Measurements from ENCODE around the gene LRRC26.
A peak's percentile ranks its signal among the peaks of the same experiment; 100 is the strongest.

LRRC26 gene

DNA sequence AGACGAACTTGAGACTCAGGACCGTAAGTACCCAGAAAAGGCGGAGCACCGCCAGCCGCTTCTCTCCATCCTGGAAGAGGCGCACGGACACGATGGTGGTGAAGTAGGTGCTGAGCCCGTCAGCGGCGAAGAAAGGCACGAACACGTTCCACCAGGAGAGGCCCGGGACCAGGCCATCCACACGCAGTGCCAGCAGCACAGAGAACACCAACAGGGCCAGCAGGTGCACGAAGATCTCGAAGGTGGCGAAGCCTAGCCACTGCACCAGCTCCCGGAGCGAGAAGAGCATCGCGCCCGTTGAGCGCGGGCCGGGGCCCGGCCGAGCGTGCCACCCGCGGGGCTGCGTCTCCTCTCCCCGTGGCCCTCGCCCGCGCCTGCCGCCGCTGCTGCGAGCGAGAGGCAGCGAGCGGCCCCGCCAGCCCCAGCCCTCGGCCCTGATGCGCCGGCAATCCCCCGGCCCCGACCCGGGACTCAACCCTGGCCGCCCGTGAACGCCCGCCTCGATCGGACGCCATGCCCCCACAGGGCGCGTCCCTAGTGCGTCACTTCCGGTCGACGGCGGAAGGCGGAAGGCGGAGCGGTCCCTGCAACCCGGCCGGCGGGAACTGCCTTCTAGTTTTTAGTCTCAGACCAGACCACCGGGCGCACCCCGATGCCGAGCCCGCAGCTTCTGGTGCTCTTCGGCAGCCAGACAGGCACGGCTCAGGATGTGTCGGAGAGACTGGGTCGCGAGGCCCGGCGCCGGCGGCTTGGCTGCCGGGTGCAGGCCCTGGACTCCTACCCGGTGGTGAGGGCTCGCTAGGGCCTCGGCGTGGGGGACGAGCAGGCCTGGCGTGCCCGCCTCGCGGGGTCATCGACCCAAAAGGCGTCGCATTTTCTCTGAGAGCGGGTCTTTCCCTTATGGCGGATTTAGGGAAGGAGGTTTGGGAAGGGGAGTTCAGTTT is 35.5 kb upstream of the LRRC26 start, which contains the start of the genes NDOR1 and TMEM203:
NDOR1 (plus strand) TSS at position 575 of the 944 bp plus-strand sequence; CDS start at position 653, 78 bp downstream.
TMEM203 (minus strand) TSS at position 523 of the 944 bp plus-strand sequence; CDS start at position 289, 234 bp downstream.
- peak; percentile 94 to 96 for DNase-seq
- TF ChIP-seq GATA1 (IDR thresholded peaks at IDR 0.05; ENCODE audit: low read depth, low read length) (no peak), POLR2A (IDR thresholded peaks at IDR 0.05; ENCODE audit: low read length) (peak; percentile 87)

DNA sequence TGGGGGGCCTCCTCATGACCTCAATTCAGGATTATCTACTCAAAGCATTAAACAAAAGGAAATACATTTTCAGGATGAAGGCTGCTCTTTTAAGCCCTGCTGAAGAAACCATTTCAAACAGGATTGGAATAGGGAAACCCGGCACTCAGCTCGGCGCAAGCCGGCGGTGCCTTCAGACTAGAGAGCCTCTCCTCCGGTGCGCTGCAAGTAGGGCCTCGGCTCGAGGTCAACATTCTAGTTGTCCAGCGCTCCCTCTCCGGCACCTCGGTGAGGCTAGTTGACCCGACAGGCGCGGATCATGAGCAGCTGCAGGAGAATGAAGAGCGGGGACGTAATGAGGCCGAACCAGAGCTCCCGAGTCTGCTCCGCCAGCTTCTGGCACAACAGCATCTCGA is 34.9 kb upstream of the LRRC26 start:
- DNase-seq = no peak
- no peak for TF ChIP-seq GATA1 (IDR thresholded peaks at IDR 0.05; ENCODE audit: low read depth, low read length)
- no peak for TF ChIP-seq POLR2A (IDR thresholded peaks at IDR 0.05; ENCODE audit: low read length)

GRCh38 chr9:137202966-137203365 is 33.1 kb upstream of the LRRC26 start:
- DNase-seq = peak in 1 of 2 experiments; percentile 45
- no peak for TF ChIP-seq GATA1 (IDR thresholded peaks at IDR 0.05; ENCODE audit: low read depth, low read length)

GRCh38 chr9:137201205-137201868 is 31.5 kb upstream of the LRRC26 start:
- DNase-seq = no peak
- TF ChIP-seq POLR2A (IDR thresholded peaks at IDR 0.05; ENCODE audit: low read length) (no peak), GATA1 (IDR thresholded peaks at IDR 0.05; ENCODE audit: low read depth, low read length) (no peak)

DNA sequence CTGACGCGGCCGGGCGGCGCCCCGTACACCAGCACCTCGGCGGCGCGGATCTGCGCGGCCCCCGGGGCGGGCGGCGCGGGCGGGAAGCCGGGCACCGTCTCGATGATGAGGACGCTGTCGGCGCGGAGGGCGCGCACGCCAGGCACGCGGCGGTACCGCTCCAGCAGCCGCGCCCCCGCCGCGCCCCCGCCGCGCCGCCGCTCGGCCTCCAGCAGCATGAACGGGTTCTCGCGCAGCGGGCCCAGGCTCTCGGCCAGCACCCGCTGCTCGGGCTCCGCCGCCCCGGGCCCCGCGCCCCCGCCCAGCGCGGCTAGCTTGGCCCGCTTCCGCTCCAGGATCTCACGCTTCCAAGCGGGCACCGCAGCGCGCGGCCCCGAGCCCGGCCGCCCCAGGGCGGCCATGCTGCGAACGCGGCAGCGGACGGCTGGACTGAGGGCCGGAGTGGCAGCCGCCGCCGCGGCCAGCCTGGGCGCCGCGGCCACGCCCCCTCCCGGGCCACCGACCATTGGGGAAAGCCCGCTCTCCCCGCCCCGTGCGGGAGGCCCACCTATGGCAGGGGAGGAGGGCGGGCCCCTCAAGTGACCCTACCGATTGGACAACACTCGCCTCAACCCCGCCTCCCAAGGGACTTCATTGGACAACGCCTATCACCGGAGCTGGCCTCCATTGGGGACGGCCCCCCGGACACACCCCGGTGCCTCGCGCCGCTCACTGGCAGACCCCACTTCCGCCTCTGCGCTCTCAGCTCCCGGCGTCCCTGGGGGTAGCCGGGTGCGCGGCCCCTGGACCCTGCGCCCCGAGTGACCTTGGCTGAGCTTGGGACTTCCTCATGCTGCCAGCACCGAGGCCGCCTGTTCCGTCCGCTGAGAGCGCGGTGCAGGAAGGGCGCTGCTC is 30.7 kb upstream of the LRRC26 start, which contains the start of gene TPRN:
TPRN (minus strand) TSS at position 431 of the 894 bp plus-strand sequence; CDS start at position 401, 30 bp downstream.
- peak; percentile 99 for DNase-seq
- TF ChIP-seq POLR2A (IDR thresholded peaks at IDR 0.05; ENCODE audit: low read length) (peak; percentile 90), GATA1 (IDR thresholded peaks at IDR 0.05; ENCODE audit: low read depth, low read length) (no peak)

GRCh38 chr9:137199411-137200121 is 29.7 kb upstream of the LRRC26 start:
- no peak for DNase-seq
- TF ChIP-seq POLR2A (IDR thresholded peaks at IDR 0.05; ENCODE audit: low read length) (no peak), GATA1 (IDR thresholded peaks at IDR 0.05; ENCODE audit: low read depth, low read length) (no peak)

DNA sequence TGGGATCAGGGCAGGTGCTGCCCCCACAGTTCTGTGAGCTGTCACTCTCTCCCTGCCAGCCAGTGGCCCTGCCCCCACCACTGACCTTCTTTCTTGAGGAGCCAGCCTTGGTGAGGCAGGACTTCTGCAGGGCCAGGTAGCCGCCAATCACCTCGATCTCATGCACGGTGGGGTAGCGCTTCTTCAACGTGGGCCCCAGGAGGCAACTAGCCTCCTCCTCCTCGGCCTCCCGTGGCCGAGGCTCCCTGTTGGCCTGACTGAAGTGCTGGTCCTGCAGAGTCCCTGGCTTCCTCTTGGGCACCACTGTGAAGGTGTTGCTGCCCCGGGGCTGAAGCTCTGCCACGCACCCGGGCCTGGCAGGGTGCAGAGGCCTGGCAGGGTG is 29.0 kb upstream of the LRRC26 start:
- DNase-seq = no peak
- TF ChIP-seq POLR2A (IDR thresholded peaks at IDR 0.05; ENCODE audit: low read length) (no peak), GATA1 (IDR thresholded peaks at IDR 0.05; ENCODE audit: low read depth, low read length) (no peak)

- DNase-seq = no peak
- TF ChIP-seq GATA1 (IDR thresholded peaks at IDR 0.05; ENCODE audit: low read depth, low read length) = no peak
- TF ChIP-seq POLR2A (IDR thresholded peaks at IDR 0.05; ENCODE audit: low read length) = no peak
Measured at GRCh38 chr9:137198051-137198901, 28.4 kb upstream of the LRRC26 start.

DNA sequence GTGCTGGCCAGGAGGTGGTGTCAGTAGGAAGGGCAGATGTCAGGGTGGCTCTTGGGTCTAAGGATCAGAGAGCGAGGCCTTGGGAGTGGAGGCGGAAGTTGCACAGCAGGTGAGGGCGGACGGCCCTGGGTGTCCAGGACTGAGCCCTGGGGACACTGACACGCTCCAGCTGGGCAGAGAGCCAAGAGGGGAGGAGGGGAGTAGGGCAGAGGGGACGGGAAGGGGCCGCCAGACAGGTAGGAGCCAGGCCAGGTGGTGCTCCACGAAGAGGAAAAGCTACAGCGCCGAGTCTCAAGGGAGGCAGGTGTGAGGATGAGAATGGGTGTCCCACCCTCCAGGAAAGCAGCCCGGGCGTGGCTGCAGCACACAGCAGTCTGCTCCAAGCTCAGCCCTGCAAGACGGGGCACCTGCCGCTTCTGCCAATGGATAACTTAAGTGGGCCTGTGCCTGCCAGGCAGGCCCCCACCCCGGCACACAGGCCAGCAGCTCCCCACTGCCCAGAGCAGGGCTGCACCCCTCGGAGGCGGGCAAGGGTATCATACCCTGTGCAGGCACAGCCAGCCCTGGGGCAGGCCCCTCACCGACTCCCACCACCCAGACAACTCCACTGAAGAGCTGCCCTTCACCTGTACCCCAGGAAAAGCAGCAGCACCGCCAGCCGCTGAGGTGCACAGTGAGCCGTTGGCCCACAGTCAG is 25.8 kb upstream of the LRRC26 start:
- no peak for DNase-seq

DNA sequence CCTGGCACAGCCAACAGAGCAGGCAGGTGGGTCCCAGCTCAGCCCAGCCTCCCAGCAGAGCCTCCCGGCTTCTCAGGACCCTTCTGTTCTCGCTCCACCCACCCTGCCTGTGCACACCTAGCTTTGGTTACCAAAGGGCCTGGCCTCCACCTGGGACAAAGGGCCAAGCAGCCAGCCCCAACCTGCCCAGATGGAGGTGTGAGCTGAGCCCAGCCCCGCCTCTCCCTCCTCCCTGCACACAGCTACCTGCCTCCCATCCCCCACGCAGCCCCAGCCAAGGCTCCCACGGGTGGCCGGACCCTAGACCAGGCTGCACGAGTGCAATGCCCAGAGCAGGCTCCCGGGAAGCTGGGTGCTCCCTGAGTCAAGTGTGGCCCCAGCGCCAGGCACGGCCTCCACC is 25.1 kb upstream of the LRRC26 start:
- no peak for TF ChIP-seq GATA1 (IDR thresholded peaks at IDR 0.05; ENCODE audit: low read depth, low read length)
- TF ChIP-seq POLR2A (IDR thresholded peaks at IDR 0.05; ENCODE audit: low read length) = no peak
- no peak for DNase-seq

More for the DNA sequence above, 25.8 kb upstream of the LRRC26 start:
- TF ChIP-seq GATA1 (IDR thresholded peaks at IDR 0.05; ENCODE audit: low read depth, low read length) (no peak), POLR2A (IDR thresholded peaks at IDR 0.05; ENCODE audit: low read length) (no peak)

DNA sequence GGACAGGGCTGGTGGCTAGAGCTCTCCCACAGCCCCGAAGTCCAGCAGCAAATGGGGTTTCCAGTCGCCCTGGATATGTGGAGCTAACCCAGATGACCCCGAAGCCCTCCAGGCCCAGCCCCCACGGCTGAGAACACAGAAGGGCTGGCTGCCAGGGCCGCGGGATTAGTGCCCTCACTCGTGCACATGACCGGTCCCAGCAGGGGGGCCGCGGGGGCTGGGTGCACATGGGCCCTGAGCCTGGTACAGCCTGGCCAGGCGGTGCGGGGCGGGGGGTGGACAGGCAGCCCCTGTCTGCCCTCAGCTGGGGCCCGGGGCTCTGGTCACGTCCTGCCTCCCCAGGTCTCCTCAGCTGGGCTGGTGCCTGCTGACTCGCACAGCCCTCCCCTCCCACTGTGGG is 24.5 kb upstream of the LRRC26 start:
- TF ChIP-seq GATA1 (IDR thresholded peaks at IDR 0.05; ENCODE audit: low read depth, low read length) (no peak), POLR2A (IDR thresholded peaks at IDR 0.05; ENCODE audit: low read length) (no peak)
- no peak for DNase-seq

Measured in erythroblast (primary cell).